CD4-positive, alpha-beta T cell treated with Interleukin-6 at 100 ng/mL for 8 hours (primary cell): ENCODE data around the gene SESN1.

Source experiments
- DNase-seq: peaks from one replicate; pipeline ENCODE4 v3.0.0-alpha.2; 2020; ENCODE audit warnings: mixed read lengths, low spot score

The SESN1 gene

DNA sequence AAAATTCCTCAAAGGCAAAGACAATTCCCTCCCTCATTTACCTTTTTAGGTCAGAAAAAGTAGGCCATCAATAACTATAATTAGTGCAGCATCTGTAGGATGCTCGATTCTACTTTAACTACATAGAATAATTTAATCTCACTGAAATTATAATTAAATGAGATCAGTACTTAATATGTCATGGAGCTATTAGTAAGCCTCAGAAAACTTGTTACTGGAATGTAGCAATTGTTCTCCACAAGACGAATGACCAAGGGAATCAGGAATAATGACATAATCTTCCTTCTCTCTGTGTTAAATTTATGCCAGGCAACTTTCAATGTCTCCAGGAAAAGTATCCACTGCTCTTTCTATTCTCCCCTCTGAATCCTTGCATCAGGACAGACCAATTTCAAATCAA lies 34.1 kb downstream of the SESN1 start:
- no peak for DNase-seq

DNA sequence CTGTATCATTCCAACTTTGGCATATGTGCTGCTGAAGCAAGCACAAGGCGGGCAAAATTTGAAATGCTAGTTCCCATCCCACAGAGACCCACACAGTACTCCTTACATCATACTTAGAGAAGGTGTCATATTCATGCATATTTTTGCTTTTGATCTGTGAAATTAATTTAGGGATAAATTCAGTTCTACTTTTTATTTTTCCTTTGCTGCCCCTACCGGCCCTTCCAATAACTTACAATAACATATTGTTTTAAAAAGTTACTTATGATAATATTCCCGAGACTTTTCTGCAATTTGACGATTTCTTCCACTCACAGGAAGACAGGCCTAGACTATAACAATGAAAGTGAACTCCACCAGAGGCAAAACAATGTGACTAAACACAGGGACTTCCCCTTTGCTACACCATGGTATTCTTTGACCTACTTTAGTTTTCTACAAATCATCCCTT lies 35.0 kb downstream of the SESN1 start:
- peak; percentile 63 for DNase-seq

DNA sequence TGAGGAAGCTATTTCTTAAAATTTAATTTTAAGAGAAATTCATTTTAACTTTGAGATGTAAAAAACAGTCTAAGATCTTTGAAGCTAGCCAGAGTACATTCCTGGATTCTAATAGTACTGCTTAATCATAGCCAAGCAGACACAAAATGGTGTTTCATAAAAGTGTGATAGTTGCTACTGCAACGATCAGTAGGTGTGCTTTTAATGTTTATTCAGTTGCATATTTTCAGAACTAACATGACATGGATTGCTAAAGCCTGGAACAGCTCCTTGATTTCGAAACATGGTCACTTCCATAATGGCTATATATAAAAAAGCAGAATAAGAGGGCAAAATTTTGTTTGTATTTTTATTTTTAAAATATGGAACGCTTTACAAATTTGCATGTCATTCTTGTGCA lies 35.5 kb downstream of the SESN1 start:
- no peak for DNase-seq

DNA sequence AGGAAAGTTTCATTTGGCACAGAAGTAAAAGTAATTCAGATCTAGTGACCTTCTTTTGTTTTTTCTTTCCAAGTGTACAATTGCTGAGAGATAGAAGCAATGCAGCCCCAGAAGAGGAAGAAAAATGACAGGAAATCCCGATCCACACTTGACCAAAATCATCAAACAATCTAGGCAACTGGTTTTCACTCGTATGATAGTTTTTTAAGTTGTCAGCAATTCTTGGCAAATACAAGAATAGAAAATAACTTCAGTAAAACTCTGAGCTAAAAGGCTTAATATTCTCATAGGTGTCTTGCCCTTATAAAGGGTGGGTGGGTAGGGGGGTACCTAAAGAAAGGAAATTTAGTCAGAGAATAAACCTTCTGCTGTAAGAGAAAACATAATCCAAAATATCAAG lies 36.0 kb downstream of the SESN1 start:
- no peak for DNase-seq

DNA sequence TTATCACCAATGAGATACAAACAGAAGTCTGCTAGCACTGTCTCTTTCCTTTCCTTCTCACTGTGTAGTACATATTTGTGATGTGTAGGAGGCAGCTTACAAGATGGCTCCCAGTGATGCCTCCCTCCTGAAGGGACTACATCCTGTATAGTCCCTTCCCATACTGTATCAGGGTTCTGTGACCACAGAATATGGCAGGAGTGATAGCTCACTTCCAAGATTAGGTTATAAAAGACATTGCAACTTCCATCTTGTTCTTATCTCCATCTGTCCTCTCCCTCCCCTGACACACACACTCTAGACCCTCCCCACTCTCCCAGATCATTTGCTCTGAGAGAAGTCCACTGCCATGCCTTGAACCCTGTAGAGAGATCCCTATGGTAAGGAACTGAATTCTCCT lies 38.0 kb downstream of the SESN1 start:
- no peak for DNase-seq

DNA sequence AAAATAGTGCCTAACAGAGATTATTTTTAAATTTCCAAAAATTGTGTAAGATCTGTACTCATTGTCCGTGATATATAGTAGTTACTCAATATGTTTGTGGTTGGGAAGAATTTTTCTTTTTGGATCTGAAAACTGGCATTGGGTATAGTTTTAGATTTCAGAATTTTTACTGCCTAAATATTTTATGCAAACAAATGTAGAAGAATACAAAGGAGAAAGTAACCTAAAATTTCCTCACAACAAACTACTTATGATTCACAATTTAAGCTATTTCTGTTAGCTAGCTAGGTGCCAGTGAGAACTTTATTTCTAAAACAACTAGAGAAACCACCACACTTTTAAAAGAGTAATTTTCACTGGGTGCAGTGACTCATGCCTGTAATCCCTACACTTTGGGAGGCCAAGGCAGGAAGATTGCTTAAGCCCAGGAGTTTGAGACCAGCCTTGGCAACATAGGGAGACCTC lies 38.8 kb downstream of the SESN1 start:
- DNase-seq = no peak

DNA sequence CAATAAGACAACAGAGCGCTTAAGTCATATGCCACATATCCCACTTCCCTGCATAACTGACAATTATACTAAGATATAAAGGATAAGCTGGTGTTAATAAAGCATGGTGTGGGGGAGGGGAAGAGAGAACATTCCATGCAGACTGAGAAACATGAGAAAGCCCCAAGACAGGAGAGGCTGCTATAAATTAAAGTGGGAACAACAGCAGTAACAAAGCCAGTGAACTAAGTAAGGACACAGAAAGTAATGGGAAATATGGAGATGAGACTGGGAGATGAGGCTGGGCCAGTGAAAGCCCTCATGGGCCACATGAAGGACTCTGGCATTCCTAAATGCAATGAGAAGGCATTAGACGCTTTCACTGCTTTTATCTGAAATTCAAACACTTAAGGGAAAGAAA lies 41.3 kb downstream of the SESN1 start:
- no peak for DNase-seq

DNA sequence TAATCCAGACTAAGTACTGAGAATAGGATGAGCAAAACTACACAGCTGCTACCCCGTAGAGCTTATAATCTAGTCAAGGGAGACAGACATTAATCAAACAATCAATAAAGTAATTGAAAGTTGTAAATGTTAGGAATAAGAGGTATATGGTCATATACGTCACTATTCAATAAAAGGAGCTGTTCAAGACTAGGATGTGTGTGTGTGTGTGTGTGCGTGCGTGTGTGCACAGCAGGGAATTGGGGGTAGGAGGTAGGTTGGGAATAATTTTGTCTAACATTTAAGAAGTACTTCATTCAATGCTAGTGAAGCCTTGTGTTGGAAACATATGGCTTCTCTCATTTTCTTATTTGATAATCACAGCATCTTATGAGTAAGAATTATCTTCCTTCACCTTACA lies 41.8 kb downstream of the SESN1 start:
- DNase-seq = no peak

DNA sequence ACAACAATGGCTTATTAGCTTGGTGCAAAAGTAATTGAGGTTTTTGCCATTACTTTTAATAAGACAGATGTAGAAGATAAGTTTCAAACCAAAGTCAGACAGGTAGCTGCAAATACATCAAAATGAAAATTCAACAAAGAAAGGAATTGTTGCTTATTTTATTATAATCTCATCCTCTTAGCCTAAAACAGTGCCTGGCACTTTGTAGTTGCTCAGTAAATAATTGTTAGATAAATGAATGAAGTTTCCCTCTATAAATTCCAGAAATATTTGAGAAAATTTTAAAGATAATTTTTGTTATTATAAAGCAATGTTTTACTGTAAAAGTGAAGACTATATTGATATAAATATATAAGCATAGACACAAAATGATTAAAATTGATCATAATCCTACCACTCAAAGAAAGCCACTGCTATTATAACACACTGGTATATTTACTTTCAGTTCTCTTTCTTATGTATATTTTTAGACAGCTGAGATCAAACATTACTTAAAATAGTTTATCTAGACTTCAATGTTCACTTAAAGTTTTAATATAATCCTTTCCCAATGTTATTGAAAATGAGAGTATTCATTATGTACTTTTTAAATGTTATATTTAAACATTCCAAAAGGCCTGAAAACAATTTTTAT lies 42.5 kb downstream of the SESN1 start:
- no peak for DNase-seq

DNA sequence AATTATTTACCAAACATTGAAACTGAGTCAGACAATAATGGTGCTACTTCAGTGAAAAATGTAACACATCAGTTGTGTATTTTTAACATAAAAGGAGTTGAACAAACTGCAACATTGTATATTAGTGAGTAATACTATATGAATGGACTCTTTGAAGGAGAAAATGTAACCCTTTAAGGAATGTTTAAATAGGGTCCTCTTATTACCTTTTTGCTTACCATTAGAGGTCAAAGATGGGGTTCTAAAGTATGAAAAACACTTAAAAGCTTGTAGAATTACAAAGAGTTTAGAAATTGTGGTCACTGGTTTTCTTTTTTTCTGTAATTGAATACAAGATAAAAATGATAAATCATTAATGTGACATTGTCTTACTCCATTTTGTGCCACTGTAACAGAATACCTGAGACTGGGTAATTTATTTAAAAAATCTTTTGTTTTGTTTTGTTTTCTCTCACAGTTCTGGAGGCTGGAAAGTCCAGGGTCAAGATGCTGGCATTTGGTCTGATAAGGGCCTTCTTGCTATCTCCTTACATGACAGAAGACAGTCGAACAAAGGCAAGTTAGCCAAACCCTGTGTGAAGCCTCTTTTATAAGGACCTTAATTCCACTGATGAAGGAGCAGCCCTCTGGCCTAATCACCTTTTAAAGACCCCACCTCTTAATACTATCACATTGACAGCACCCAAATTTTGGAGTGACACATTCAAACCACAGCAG lies 43.2 kb downstream of the SESN1 start:
- no peak for DNase-seq

DNA sequence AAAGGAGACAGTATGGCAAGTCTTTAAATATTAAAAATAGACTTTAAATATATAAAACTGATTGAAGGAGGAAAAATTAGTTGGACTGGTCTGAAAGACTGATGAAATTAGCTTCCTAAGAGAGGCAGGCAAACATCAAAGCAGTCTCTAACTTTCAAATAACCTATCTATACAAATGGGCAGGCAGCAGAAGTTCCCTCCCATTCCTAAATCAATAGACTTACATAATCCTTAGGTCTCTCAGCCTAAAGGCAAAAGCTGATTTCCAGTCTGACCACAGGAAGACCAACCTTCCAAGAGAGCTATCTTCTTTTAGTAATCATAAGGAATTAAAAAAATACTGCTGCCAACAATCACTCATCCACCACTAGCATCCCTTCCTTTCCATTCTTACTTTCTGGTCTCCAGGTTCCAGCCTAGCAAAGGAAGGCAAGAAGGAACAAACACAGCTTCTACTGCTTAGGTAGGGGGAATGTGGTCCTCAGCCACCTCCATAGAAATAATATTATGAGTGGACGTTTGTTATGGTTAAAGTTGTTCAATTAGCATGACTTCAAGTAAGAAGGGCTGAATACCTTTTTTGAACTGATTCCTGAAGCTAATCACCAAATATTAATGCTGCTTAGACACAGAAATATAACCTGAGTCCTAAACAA lies 44.1 kb downstream of the SESN1 start:
- DNase-seq = no peak

DNA sequence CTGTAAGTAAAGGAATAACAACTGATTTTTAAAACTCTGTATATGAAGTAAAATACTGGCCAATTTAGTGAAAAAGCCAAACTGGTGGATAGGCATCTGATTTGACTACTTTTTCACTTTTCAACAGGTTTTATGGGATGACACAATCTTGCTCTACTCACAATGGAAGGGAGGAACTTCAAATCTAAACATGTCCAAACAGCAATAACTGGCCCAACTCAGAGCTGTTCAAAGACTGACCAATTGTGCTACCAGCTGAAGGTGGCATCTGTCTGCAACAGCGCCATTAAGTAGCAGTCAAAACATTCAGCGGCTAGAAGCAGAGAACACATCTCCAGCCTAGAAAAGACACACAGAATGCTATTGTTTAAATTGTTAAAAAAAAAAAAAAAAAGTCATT lies 44.6 kb downstream of the SESN1 start:
- no peak for DNase-seq

DNA sequence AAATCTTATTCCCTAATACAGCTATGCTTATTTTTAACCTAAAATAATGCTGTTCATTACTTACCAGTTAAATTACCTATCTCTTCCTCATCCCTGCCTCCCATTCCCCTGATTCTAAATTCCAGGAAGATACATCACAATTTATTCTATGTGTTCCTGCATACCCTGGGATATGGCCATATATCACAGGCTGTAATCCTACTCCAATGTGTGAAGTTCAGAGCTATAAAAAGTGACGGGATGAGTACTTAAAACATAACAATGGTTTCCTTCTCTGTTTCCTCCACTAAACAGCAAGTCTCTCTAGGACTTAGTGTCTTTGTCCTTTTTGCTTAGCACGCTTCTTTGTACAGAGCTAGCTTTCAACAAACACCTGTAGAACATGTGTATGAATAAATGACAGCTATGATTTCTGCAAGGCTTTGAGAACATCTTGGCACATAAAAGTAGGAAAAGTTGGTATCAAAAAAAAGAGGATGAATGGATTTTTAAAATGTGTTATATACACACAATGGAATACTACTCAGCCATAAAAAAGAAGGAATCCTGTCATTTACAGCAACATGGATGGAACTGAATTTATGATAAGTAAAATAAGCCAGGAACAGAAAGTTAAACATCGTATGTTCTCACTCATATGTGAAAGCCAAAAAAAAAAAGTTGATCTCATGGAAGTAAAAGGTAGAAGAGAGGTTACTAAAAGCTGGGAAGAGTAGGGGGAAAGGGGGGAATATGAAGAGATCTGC lies 45.8 kb downstream of the SESN1 start:
- no peak for DNase-seq

DNA sequence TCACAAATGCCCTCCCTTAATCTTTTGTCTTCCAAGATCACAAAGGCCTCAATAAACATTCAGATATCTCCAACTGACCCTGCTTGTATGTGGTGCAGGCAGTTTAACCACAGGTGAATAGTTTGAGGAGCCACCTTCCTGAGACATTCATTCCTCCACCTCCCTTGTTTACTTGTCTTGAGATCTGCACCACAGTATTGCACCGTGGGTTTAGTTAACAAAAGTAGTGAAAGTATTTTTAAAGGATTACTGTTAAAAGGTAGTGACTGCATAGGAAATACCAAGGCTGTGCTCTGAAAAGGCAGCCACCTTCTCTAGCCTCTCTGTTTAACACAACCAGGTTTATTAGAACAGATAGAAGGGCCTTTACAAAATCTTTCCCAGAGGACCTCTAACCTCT lies 46.5 kb downstream of the SESN1 start:
- no peak for DNase-seq

DNA sequence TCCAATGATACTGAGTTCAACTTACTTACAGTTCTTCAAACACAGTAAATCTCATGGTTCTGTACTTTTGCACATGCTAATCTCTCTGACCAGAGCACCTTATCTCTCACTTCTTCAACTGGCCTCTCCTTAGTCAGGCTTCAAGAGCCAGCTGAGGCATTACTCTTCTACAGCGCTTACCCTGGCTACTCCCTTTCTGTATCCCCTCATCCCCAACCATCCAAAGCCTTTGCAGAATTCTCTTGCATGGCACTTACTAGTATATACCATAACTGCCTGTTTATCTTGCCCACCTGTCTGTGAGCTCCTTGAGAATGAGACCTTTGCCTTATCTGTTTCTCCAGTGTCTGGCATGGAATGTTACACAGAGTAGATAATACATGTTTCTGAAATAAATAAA lies 49.2 kb downstream of the SESN1 start:
- DNase-seq = no peak

DNA sequence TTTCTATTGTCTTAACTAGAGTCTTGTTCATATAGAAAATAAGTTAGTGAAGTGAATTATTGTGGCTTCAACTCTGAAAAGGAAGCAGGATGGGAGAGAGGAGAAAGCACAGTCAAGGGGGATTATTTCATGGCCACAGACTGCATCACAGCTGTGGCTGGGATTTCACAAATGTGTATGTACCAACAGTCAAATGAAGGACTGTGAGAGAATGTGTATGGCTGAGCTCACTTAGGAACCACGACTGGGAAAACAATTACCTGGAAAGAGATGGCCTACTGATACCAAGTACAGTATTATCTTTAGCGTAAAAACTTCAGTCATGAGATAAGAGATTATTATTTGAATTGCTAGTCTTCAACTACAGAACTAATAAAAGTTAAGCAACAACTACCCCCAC lies 54.9 kb downstream of the SESN1 start:
- no peak for DNase-seq

DNA sequence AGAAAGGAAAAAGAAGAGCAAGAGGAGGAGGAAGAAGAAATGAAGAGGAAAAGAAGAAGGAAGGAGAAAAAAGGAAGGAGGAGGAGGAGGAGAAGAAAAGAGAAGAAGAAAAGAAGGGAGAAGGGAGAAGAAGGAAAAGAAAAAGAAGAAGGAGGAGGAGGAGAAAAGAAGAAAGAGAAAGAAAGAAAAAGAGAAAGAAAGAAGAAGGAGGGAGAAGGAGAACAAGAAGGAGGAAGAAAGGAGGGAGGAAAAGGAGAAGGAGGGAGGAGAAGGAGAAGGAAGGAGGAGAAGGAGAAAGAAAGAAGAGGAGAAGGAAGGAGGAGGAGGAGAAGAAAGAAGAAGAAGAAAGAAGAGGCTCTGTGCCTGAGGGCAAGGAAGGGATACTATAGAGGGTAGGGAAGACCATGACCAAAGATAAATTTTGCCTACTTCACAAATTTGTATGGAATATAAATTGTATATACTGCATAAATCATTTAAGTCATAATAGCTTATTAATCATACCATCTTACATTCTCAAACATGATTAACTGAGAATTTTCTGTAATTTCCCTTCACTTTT lies 55.7 kb downstream of the SESN1 start:
- no peak for DNase-seq

DNA sequence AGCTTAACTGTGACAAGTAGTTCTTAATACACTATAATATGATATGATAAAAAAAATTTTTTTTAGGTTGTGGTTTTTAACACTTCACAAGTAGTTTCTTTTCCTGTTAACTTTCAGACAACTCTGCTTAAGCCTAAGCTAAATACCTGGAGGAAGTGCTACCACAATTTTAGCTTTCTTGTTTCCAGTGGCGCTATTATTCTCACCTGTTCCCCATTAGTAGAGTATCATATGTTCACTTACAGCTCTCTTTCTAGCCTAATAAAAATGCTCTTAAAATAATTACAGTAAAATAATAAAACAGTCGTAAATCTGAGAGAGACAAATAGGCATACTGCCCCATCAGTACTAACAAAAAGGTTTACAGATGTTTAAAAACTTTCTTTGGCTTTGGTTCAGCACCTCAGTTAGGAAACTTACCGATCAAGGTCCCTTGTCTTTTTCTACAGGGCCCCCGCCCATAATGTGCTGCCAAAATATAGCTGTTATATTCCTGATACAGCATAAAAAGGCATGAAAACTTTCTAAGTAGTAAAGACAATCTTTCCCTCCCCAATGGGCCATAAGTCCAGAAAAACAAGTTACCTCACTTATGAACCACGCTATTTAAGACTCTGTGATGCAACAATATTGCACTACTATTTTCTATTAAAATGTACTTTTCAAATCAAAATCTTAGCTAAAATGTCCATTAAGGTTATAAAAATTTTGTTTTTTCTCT lies 57.9 kb downstream of the SESN1 start:
- DNase-seq = peak; percentile 38

DNA sequence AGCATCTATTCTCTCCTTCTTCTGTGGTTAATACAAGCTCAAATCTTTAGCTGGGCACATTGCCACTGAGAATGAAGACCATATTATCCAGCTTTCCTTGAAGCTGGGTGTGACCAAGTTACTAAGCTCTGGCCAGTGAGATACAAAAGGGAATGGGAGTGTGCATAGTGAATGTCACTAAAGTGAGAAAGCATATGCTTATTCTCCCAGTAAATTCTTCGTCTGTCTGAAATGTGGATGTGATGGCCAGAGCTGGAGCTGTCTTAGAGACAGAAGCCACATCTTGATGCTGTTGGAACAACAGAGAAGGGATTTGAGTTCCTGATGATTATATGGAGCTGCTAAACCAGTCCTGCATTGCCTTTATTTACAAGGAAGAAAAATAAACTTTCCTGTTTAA lies 60.1 kb downstream of the SESN1 start:
- DNase-seq = no peak

DNA sequence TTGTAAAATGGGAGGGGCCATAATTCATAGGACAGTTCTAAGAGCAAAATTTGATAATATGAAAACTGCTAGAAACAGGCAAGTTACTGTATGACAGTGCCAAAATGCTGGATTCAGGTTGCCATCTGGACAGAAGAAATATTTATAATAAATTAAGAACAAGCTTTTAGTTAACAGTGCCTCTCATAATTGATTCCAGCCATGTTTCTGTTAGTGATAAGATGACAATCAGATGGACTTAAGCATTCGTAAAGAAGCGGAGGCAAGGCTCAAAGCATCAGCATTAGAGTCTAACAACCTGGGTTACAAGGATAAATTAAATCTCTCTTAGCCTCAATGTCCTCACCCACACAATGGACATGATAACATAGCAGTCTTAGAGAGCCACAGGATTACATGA lies 61.0 kb downstream of the SESN1 start:
- DNase-seq = no peak

DNA sequence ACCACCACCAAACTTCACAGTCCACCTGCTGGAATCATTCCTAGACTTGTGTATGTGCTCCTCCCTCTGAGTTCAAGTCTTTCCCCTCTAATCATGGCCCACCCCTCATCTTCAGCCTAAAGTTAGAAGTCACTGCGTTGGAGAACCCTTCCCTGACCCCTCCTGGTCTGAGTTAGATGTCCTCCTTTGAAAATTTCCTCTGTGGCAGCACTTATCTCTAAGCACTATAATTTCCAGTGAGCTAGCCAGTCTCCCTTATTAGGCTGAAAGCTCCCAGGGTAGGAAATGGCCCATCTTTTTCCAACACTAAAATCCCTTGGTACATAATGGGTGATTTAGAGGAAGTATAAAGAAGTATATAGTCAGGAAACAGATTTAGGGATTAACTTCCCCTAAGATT lies 63.2 kb downstream of the SESN1 start:
- DNase-seq = no peak

DNA sequence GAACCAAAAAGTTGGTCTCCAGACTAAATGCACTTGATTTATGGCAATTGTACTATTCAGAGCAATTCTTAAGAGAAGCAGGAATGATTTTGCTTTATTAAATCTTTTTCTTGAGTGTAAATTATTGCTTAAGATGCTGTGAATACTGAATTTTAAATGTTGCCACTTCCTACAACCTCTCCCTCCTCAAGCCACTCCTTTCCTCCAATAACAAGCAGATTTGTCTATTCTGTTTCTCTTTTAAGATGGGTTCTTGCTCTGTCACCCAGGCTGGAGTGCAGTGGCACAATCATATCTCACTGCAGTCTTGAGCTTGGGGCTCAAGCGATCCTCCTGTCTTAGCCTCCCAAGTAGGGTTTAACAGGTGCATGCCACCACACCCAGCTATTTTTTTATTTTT lies 65.3 kb downstream of the SESN1 start:
- DNase-seq = no peak
